Naive thymus-derived CD4-positive, alpha-beta T cell (primary cell): ENCODE results near the gene MAD2L2. TPM values are rescaled to one million over a fixed set of nuclear protein-coding genes. Genes with fewer than 3 reads are reported as not detected.

Source experiments
- ATAC-seq: fragments of 150-1000 bp; cut with Tn5 transposase; 2 replicates; pipeline ENCODE4 v1.10.0; 2021; ENCODE audit warnings: mild to moderate bottlenecking, moderate library complexity
- CTCF ChIA-PET: fragments of 350-600 bp; sonication (Branson Sonifier 250); formaldehyde crosslinking; loops from one replicate; lab custom pipeline; 2021; ENCODE audit warnings: antibody characterized with exemption; lab: Charles Lee
- POLR2A ChIA-PET: fragments of 350-600 bp; sonication (Branson Sonifier 250); formaldehyde crosslinking; loops from one replicate; lab custom pipeline; 2021; ENCODE audit warnings: antibody characterized with exemption, inconsistent platforms; lab: Charles Lee
- DNase-seq, 9 donors: peaks; one replicate each; pipeline versions ENCODE4 v3.0.0 to v3.0.0-alpha.2; 2020 to 2022; ENCODE audit warnings: mixed read lengths in 1 of 9
- H3K27ac ChIP-seq: one replicate; pipeline ENCODE4 v1.7.0; 2013; ENCODE audit warnings: mild to moderate bottlenecking, low read depth, low read length, moderate library complexity
- H3K27me3 ChIP-seq, 2 donors: one replicate each; pipeline ENCODE4 v1.7.0; 2013; ENCODE audit warnings: low read length in 2 of 2, mild to moderate bottlenecking in 2 of 2, moderate library complexity in 2 of 2; ENCODE audit not compliant: control insufficient read depth in 2 of 2, insufficient read depth in 2 of 2
- H3K36me3 ChIP-seq, 3 experiments: 1 replicate in 2 of 3; 2 replicates in 1 of 3; pipeline ENCODE4 v1.7.0; 2013; ENCODE audit warnings: low read length in 3 of 3, mild to moderate bottlenecking in 3 of 3, moderate library complexity in 1 of 3; ENCODE audit not compliant: insufficient read depth in 3 of 3, control insufficient read depth in 2 of 3
- H3K4me1 ChIP-seq, 2 donors: one replicate each; pipeline ENCODE4 v1.7.0; 2013; ENCODE audit warnings: low read length in 2 of 2, mild to moderate bottlenecking in 2 of 2, moderate library complexity in 1 of 2; ENCODE audit not compliant: control insufficient read depth in 2 of 2, insufficient read depth in 2 of 2
- H3K4me3 ChIP-seq: 2 replicates; pipeline ENCODE4 v1.7.0; 2013; ENCODE audit warnings: mild to moderate bottlenecking, low read length
- H3K9me3 ChIP-seq, 3 experiments: 1 replicate in 2 of 3; 2 replicates in 1 of 3; pipeline ENCODE4 v1.7.0; 2013; ENCODE audit warnings: low read length in 3 of 3; ENCODE audit not compliant: control insufficient read depth in 2 of 3
- H3K27ac Mint-ChIP-seq, 9 donors: one replicate each; pipeline ENCODE4 v1.8.0; 2020 to 2022; ENCODE audit warnings: mixed read lengths in 9 of 9, mild to moderate bottlenecking in 8 of 9, moderate library complexity in 5 of 9, inconsistent platforms in 2 of 9
- H3K27me3 Mint-ChIP-seq, 5 donors: one replicate each; pipeline ENCODE4 v1.8.0; 2021 to 2022; ENCODE audit warnings: mixed read lengths in 5 of 5, mild to moderate bottlenecking in 1 of 5
- H3K36me3 Mint-ChIP-seq, 5 donors: one replicate each; pipeline ENCODE4 v1.8.0; 2020 to 2022; ENCODE audit warnings: mixed read lengths in 5 of 5, mild to moderate bottlenecking in 3 of 5, inconsistent platforms in 1 of 5
- H3K4me1 Mint-ChIP-seq, 7 donors: one replicate each; pipeline ENCODE4 v1.8.0; 2020 to 2022; ENCODE audit warnings: mixed read lengths in 7 of 7, mild to moderate bottlenecking in 3 of 7, inconsistent platforms in 1 of 7
- H3K4me3 Mint-ChIP-seq, 10 donors: one replicate each; pipeline ENCODE4 v1.8.0; 2020 to 2022; ENCODE audit warnings: mild to moderate bottlenecking in 10 of 10, mixed read lengths in 10 of 10, moderate library complexity in 6 of 10, inconsistent platforms in 2 of 10
- H3K9me3 Mint-ChIP-seq, 11 donors: one replicate each; pipeline ENCODE4 v1.8.0; 2020 to 2022; ENCODE audit warnings: mixed read lengths in 11 of 11, mild to moderate bottlenecking in 4 of 11, inconsistent platforms in 1 of 11, moderate library complexity in 1 of 11
- intact Hi-C, 2 donors: fragments of 100-400 bp; cut with micrococcal nuclease; formaldehyde crosslinking; loops; one replicate each; pipeline ENCODE4 v1.15.1; 2023
- polyA plus RNA-seq, 2 donors: library from polyadenylated mRNA; unstranded; fragments of 300-500 nt; fragmentation: Illumina TruSeq; gene quantifications; one replicate each; pipeline ENCODE4 v1.2.3, GENCODE V29; 2021
- total RNA-seq, 6 experiments: library from RNA in 5 of 6; stranded (reverse) in 5 of 6; gene quantifications; 1 replicate in 5 of 6; 2 replicates in 1 of 6; pipeline ENCODE4 v1.2.3 and lab custom pipeline; 2021 to 2026

MAD2L2 gene
- total and polyA plus RNA-seq, 7 experiments from 2014 or later, result 17.1 to 53.3 (median 30.1) TPM

DNA sequence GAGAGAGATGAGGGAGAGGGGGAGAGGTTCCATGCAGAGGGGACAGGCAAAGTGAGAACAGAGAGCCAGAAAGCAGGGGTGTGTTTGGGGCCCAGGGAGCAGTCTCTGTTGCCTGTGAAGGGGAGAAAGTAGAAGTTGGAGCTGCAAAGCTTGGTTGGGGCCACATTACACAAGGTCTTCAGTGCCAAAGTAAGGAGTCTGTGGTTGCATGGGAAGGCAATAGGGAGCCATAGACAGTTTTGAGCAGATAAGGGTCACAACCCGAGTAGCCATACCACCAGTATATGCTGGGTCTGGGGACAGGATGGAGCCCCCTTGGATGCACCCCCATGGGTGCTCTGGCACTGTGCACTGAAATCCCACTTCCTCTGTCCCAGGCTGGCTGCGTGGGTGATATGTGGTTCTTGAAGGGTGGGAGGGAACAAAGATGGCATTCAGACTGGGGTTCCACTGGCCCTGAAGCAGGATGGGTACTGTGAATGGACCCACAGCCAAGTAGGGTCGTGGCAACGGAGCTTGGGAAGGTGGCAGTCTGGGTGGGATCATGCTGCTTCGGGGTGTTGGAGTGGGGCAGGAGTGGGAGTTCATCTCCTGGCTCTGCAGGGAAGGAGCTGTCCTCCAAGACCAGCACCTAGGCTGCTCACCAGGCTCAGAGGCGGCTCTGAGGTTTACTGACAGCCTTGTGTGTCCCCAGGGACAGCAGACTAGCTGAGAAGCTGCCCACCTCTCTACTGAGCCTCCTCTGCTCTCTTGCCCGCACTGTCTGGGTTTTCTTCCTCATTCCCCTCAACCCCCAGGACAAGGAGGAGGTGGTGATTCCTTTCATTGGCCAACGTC lies 22.6 kb upstream of the MAD2L2 start:
- DNase-seq (no peak), ATAC-seq (no peak)
- Mint-ChIP-seq H3K27me3 (peaks cover 0 to 17% (median 7%) of the 10 kb centered on the region in 5 donors), H3K27ac (no peak overlapping the region), H3K36me3 (no peaks in the 10 kb centered on the region), H3K4me1 (no peaks in the 10 kb centered on the region), H3K4me3 (no peak overlapping the region), H3K9me3 (peaks cover 0 to 2% (median 0%) of the 10 kb centered on the region in 11 donors)
- Histone ChIP-seq H3K4me1 (no peaks in the 10 kb centered on the region), H3K4me3 (no peak overlapping the region), H3K27me3 (no peaks in the 10 kb centered on the region), H3K36me3 (no peaks in the 10 kb centered on the region), H3K9me3 (no peaks in the 10 kb centered on the region), H3K27ac (no peak overlapping the region)
- CTCF ChIA-PET, result no interaction called here
- POLR2A ChIA-PET, result no interaction called here
- intact Hi-C loops, result no loop called here

DNA sequence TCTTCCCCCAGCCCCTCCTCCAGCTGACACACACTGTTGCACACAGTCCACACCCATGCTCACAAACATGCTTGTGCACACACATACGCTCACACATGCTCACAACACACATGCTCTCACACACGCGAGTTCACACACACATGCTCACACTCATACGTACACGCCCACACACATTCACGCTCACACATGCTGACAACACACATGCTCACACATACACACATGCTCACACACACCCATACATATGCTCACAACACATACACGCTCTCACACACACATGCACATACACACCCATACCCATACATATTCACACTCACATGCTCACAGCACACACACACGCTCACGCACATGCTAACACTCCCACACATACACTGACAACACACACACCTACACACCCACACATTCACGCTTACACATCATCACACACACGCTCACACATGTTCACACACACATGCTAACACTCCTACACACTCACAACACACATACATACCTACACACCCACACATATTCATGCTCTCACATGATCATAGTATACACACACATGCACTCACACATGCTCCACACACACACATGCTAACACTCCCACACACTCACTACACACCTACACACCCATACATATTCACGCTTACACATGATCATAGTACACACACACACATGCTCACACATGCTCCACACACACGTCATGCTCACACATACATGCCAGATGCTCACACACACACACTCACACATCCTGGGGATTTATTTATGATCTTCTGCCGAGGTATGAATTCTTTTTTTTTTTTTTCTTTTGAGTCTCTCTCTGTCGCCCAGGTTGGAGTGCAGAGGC lies 21.2 kb upstream of the MAD2L2 start:
- ATAC-seq, result no peak
- no peaks in the 10 kb centered on the region for H3K9me3 ChIP-seq
- ChIA-PET POLR2A (no interaction called here), CTCF (no interaction called here)
- no peaks in the 10 kb centered on the region for H3K4me1 ChIP-seq
- no peak overlapping the region for H3K4me3 Mint-ChIP-seq
- H3K27ac ChIP-seq, result no peak overlapping the region
- no peak overlapping the region for H3K27ac Mint-ChIP-seq
- H3K36me3 Mint-ChIP-seq, result no peaks in the 10 kb centered on the region
- no peak for DNase-seq
- H3K27me3 Mint-ChIP-seq, result peaks cover 0 to 21% (median 7%) of the 10 kb centered on the region in 5 donors
- no peaks in the 10 kb centered on the region for H3K36me3 ChIP-seq
- peaks cover 0 to 2% (median 0%) of the 10 kb centered on the region in 11 donors for H3K9me3 Mint-ChIP-seq
- intact Hi-C loops, result no loop called here
- no peak overlapping the region for H3K4me3 ChIP-seq
- H3K27me3 ChIP-seq, result no peaks in the 10 kb centered on the region
- peaks cover 0 to 1% (median 0%) of the 10 kb centered on the region in 7 donors for H3K4me1 Mint-ChIP-seq

DNA sequence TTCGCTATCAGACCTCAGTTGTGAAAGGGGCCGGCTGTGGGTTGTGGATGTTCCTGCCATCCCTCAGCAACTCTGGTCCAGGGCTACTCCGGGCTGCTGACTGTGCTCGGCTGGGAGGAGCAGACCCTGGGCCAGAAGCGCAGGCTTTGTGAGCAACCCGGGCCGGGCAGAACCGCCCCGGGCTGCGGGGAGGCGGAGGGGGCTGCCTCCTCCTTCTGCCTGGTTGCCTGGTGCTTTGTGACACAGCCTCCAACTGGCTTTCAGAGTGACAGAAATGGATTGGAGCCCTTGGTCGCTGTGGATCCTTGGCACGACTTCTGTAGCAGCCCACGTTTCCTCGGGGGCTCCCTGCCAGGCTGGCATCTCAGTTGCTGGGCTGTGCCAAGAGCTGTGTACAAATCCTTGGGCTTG lies 20.6 kb upstream of the MAD2L2 start:
- peaks cover 0 to 23% (median 7%) of the 10 kb centered on the region in 5 donors for H3K27me3 Mint-ChIP-seq
- H3K4me3 Mint-ChIP-seq, result no peak overlapping the region
- ChIA-PET POLR2A (no interaction called here), CTCF (no interaction called here)
- H3K9me3 Mint-ChIP-seq, result peaks cover 0 to 2% (median 0%) of the 10 kb centered on the region in 11 donors
- H3K27ac ChIP-seq, result no peak overlapping the region
- H3K27me3 ChIP-seq, result no peaks in the 10 kb centered on the region
- peaks cover 0 to 1% (median 0%) of the 10 kb centered on the region in 7 donors for H3K4me1 Mint-ChIP-seq
- ATAC-seq, result no peak
- H3K4me3 ChIP-seq, result no peak overlapping the region
- intact Hi-C loops, result no loop called here
- no peaks in the 10 kb centered on the region for H3K9me3 ChIP-seq
- H3K27ac Mint-ChIP-seq, result no peak overlapping the region
- H3K36me3 Mint-ChIP-seq, result no peaks in the 10 kb centered on the region
- no peaks in the 10 kb centered on the region for H3K4me1 ChIP-seq
- no peak for DNase-seq
- no peaks in the 10 kb centered on the region for H3K36me3 ChIP-seq

DNA sequence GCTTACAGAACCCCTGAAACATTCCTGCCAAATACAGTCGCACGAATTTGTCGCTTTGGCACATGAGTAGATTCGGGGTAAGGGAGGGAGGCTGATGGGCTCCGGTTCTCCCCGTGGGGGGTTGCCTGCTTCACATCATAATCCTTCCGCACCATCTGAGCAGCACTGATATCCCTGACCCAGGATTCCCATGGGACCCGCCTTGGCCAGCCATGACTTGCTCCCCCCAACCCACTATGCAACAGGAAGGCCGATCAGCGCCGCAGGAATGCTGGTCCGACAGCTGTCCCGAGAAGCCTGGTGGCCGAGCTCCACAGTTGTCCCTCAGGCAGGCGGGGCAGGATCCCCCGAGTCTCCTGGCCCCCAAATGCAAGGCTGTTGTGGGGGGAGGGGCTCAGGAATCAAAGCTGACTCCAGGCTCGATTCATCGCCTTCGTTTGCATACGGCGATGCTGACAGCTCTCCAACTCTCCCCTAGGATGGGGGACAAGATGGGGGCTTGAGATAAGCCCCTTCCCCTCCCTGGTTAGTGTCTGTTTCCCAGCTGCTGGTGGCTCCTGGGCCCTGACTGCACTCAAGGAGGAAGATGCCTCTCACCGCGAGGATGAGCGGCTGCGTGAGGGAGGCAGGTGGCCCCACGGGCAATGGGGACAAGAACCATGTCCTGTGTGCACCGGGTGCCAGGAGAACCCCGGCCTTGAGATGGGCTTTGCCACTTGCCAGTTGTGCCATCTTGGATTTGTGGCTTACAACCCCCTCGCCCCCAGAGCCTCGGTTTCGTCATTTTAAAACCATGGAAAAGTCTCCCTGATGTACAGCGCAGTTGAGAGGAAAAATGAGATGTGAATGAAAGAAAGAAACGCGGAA lies 19.9 kb upstream of the MAD2L2 start:
- Histone ChIP-seq H3K9me3 (no peaks in the 10 kb centered on the region), H3K36me3 (no peaks in the 10 kb centered on the region), H3K4me1 (no peaks in the 10 kb centered on the region), H3K27me3 (no peaks in the 10 kb centered on the region), H3K4me3 (no peak overlapping the region), H3K27ac (no peak overlapping the region)
- intact Hi-C loops, result no loop called here
- Mint-ChIP-seq H3K4me1 (peaks cover 0 to 1% (median 0%) of the 10 kb centered on the region in 7 donors), H3K27me3 (peaks cover 0 to 25% (median 7%) of the 10 kb centered on the region in 5 donors), H3K27ac (no peak overlapping the region), H3K9me3 (peaks cover 0 to 2% (median 0%) of the 10 kb centered on the region in 11 donors), H3K4me3 (no peak overlapping the region), H3K36me3 (no peaks in the 10 kb centered on the region)
- ATAC-seq (no peak), DNase-seq (no peak)
- CTCF ChIA-PET, result no interaction called here
- POLR2A ChIA-PET, result no interaction called here

DNA sequence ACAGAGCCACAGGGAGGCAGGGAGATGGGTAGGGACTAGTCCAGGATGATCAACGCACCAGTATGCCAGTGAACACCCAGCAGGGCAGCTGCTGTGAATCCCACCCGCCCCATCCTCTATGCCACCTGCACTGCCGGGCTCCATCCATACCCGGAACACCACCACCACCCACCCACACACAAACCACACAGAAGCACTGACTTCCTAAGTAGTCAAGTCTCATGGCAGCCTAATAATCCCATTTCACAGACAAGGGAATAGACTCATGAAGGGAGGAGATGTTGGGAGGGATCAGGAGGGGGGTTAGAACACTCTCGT lies 16.9 kb upstream of the MAD2L2 start:
- ATAC-seq (no peak), DNase-seq (no peak)
- Mint-ChIP-seq H3K36me3 (peaks cover 0 to 2% (median 0%) of the 10 kb centered on the region in 5 donors), H3K27me3 (peaks cover 11 to 39% (median 13%) of the 10 kb centered on the region in 5 donors), H3K27ac (peak overlapping the region in 1 of 9 donors; percentile 7), H3K4me3 (no peak overlapping the region), H3K4me1 (peaks cover 4 to 12% (median 9%) of the 10 kb centered on the region in 7 donors), H3K9me3 (peaks cover 0 to 1% (median 0%) of the 10 kb centered on the region in 11 donors)
- Histone ChIP-seq H3K27ac (no peak overlapping the region), H3K4me1 (peaks cover 0 to 8% of the 10 kb centered on the region in 2 donors), H3K9me3 (no peaks in the 10 kb centered on the region), H3K27me3 (no peaks in the 10 kb centered on the region), H3K4me3 (no peak overlapping the region), H3K36me3 (no peaks in the 10 kb centered on the region)
- ChIA-PET POLR2A (no interaction called here), CTCF (no interaction called here)
- intact Hi-C loops, result no loop called here

DNA sequence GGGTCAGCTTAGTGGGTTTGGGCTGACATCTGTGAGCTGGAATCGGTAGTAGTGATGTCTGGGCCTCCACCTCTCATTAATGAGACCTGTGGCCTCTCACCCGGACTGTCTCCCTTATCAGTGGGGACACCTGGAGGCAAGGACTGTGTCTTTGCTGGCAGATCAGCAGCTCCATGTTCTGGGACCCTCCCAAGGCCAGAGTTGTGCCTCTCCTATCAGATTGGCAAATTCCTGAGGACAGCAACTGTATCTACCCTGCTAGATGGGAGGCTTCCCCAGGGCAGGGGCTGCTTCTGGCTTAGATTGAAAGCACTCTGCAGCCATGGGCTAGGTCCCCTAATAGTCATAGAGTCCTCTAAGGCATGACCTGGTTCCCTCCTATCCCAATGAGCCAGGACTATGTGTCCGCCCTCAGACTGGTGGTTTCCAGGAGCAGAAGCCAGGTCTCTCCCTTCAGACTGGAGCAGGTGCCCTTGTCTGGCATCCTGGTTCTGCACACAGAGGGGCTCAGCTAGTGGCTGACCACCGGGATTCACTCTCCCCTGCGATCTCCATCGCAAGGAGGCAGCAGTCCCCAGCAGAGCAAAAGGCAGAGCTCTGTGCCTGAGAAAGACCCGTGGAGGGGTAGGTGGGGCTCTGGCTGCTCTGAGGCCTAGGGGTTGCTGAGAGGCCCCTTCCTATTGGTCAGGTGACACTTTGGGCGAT lies 16.4 kb upstream of the MAD2L2 start:
- no peak for ATAC-seq
- CTCF ChIA-PET, result interaction anchor here (0.7 kb wide), 1 partner anchor 1291 kb away, joined by 4 read pairs; no protein-coding TSS in a partner anchor
- Mint-ChIP-seq H3K9me3 (peaks cover 0 to 1% (median 0%) of the 10 kb centered on the region in 11 donors), H3K4me1 (peaks cover 9 to 18% (median 14%) of the 10 kb centered on the region in 7 donors), H3K27ac (no peak overlapping the region), H3K36me3 (peaks cover 0 to 2% (median 0%) of the 10 kb centered on the region in 5 donors), H3K27me3 (peaks cover 14 to 44% (median 18%) of the 10 kb centered on the region in 5 donors), H3K4me3 (no peak overlapping the region)
- Histone ChIP-seq H3K27ac (no peak overlapping the region), H3K9me3 (no peaks in the 10 kb centered on the region), H3K4me1 (peaks cover 4 to 13% of the 10 kb centered on the region in 2 donors), H3K4me3 (no peak overlapping the region), H3K27me3 (no peaks in the 10 kb centered on the region), H3K36me3 (no peaks in the 10 kb centered on the region)
- POLR2A ChIA-PET, result no interaction called here
- intact Hi-C loops, result no loop called here
- no peak for DNase-seq
